ENCODE results near the gene C18orf63. TPM values are rescaled to one million over a fixed set of nuclear protein-coding genes. Genes with fewer than 3 reads are reported as not detected.

C18orf63 gene
- total RNA-seq, 1 donor from 2014 or later = not detected

DNA sequence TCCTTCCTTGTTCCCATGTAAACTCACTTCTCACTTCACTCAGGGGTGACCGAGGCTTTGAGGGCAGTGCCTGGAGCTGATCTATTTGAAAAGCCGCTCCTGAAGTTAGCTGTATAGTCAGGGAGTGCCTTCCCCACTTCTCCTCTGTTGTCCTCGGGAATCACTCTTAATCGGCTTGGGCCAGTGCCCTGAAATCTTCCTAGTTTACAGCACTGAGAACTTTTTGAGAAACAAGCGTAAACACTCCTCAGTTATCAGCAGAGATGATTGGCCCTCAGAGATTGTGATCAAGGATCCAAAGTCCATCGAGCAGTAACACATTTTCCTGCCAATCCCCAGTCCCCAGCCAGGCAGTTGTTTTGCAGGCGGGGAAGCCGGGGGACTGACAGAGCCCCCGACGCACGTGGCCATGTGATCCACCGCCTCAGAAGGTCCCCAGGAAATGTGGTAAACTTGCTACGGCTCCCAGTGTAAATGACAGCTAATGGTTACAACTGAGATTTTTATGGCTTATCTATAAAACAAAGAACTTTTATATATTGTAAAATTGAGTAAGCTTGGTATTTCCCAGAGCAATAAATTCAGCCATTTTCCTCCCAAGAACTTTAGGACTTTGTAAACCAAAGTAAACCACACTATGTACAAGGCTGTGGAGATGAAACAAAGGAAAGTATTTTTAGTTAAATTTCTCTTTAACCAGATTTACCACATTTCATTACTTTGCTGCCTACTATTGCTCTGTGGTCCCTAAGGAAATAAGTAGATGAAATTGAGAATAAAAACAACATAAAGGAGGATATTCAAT, 53.5 kb downstream of the C18orf63 start:
- FAIRE-seq (no peak), DNase-seq (ENCODE audit: low spot score in 2 of 2) (no peak)

DNA sequence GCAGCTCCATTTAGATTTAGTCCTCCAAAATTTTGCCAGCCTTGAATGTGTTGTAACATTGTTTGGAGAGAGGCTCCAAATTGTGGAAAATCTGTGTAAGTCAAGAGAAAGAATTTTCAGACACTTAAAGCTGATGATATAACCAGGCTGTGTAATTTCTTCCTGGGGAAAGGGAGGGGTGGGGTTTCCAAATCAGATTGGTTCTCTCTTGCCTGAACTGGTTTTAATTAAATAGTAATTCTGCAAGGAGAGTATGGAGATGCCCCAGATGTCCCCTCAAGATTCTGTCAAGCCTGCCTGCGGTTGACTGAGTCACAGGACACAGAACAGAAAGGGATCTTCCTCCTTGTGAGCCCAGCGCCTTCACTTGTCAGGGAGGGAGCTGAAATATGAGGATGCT, 54.5 kb downstream of the C18orf63 start:
- DNase-seq (ENCODE audit: low spot score in 2 of 2) (no peak), FAIRE-seq (no peak)

DNA sequence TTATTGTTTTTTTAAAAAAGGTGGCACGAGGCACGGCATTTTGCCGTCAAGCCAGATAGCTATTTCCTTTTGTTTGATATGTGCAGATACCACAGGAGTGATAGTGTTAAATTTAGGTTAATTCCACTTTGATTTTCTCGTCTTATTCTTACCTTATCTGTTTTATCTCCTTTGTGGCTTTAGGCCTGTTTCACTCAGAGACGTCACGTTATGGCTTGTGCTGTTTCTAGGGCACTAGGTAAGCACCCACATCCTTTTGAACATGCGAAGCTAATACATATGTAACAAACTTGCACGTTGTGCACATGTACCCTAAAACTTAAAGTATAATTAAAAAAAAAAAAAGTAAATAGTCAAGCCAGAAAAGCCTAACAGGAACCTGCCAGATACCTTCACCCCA, 57.8 kb downstream of the C18orf63 start:
- FAIRE-seq (no peak), DNase-seq (ENCODE audit: low spot score in 2 of 2) (no peak)

DNA sequence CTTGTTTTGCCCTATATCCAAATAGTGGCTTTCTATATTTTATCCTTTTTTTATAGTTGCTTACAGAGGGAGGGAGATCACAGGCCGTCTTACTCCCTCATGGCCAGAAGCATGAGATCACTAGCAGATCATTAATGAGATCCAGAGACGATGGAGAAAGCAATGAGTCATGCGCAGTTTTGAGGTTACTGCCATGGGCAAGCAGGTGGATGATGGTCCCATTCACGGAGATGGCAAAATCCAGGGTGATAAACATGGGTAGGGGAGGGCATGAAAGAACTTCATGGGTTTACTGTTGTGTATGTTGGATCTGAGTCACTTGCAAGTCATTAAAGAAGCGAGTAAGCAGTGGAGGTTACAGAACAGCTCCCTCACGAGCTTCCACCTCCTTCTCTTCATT, 60.4 kb downstream of the C18orf63 start:
- DNase-seq (ENCODE audit: low spot score in 2 of 2) (no peak), FAIRE-seq (no peak)

DNA sequence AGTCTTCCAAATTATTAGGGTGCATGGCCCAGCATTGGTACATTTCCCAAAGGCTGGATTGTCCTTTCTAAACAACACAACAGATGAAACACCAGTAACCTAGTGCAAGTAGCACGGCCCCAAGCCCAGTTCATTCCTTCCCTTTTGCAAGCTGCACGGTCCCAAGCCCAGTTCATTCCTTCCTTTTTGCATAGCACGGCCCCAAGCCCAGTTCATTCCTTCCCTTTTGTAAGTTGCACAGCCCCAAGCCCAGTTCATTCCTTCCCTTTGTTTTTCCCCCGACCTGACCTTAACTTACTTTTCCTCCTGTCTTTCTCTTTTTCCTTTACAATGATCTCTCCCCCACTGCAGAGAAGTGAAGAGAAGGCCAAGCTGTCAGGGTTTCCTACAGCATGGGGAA, 60.9 kb downstream of the C18orf63 start:
- DNase-seq (ENCODE audit: low spot score in 2 of 2) (no peak), FAIRE-seq (no peak)

DNA sequence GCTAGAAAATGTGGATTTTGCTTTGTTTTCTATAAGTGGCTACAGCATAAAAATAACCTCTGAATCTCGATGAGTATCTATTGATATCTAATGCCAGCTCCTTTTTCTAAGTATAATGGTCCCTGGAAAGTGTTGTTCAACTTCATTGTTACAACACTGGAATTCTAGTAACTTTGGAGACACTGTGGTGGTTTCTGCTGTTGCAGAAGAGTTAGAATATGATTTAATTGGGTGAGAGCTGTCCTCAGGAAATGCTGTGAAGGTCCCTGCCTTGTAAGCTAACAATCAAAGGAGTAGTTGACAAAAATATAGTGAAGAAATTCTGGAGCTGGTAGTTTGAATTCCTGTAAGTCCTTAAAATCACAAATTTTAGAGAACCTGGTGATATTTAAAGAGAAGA, 62.1 kb downstream of the C18orf63 start:
- no peak for DNase-seq (ENCODE audit: low spot score in 2 of 2)

DNA sequence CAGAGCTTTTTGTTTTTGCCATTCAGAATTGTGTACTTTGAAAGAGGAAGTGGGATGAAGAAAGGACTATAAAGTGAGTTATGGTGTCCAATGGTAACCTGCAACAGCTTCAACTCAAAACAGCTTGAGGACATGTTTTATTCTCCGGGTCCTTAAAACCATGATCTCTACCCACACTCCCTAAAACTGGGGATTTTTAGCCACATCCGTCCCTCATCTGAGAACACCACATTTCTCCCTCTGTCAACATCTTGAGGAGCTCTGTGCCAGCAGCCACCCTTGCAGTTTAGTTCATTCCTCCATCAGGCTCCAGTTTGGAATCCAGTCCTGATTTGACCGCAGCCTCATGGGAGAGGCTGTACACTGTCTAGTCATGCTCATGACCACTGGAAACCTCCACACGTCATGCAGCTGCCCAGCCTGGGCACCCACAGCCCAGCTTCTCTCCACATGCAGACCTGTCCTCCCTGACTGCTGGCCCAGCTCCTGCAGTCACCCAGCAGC, 62.6 kb downstream of the C18orf63 start:
- DNase-seq (ENCODE audit: low spot score in 2 of 2) (no peak), FAIRE-seq (no peak)

More for the DNA sequence above, 62.1 kb downstream of the C18orf63 start:
- no peak for FAIRE-seq

DNA sequence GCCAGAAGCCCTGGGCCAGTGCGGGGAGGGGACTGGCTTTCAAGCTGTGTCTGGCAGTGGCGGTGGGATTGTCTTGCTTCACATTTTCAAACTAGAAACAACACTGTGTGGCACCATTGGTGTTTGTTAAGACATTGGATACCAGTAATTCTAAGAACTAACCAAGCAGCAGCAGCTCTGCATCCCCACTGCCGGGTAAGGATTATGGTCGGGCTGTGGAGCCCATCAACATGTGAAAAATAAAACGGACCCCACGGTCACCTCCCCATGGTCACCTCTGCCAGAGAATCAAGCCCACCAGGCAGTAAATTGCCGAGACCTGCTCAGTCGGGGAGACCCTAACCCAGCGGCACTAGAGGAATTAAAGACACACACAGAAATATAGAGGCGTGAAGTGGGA, 65.3 kb downstream of the C18orf63 start:
- no peak for DNase-seq (ENCODE audit: low spot score in 2 of 2)
- no peak for FAIRE-seq

DNA sequence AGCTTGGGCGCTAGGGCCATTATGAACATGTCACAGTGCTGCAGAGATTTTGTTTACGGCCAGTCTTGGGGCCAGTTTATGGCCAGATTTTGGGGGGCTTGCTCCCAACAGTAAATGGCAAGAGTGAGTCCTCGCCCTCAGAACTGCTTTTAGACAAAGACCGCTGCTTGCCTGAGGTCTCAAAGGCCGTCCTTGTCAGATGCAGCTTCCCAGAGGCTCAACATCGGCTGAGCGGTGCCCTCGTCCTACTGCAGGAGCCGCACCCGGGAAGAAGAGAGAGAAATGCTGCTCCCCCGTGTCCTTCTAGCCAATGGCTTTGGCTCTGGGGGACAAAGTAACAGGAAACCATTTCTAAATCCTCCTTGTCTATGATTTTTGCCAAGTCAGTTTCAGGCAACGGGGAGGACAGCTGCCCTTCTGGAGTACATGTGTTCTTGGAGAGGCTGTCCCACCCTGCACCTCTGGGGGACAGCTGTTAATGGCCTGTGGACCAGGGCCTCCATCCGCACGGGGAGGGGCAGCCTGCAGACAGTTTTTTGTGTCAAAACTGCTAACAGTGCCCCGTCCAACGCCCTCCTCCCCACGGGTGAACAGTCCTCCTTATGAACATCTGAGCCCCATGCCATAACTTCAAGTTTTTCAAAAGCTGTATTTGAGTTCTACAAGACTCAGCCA, 66.1 kb downstream of the C18orf63 start:
- FAIRE-seq (no peak), DNase-seq (ENCODE audit: low spot score in 2 of 2) (no peak)

DNA sequence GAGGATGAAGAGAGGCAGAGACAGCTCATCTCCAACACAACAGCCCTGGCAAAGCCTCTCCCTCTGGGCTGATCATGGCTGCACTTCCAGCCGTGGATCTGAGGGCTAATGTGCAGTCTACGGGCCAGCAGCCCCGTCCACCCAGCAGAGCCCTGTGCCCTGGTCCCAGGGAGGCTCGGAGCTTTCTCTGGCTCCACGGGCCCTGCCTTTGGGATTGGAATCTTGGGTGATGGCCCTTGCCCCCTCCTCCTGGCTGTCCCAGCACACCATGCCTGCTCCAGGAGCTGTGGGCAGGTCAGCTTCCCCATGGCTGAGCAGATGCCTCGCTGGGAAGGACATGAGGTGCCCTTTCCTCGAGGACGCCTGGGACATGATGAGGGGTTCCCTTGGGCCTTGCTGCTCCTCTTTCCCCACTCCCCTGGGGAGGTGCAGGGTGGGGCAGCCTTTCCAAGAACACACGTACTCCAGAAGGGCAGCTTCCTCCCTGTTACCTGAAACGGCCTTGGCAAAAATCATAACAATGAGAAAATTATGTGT, 66.9 kb downstream of the C18orf63 start:
- DNase-seq (ENCODE audit: low spot score in 2 of 2) = no peak
- FAIRE-seq = no peak

DNA sequence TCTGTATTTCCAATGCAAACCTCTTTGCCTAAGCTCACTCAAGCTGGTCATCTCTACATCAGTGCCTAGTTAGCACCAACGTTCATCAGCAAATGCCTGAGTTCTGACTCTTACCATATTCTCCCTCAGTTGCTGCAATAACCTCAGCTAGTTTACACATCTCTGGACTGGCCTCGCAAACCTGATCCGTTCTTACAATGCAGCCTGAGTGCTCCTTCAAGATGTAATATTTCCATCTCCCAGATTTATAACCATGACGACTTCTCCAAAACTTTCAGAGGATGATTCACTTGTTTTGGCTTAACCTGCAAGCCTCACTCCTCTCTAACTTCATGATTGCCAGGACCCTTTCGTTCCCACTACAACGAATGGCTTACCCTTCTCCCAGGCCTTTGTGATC, 71.7 kb downstream of the C18orf63 start:
- FAIRE-seq (no peak), DNase-seq (ENCODE audit: low spot score in 2 of 2) (no peak)

DNA sequence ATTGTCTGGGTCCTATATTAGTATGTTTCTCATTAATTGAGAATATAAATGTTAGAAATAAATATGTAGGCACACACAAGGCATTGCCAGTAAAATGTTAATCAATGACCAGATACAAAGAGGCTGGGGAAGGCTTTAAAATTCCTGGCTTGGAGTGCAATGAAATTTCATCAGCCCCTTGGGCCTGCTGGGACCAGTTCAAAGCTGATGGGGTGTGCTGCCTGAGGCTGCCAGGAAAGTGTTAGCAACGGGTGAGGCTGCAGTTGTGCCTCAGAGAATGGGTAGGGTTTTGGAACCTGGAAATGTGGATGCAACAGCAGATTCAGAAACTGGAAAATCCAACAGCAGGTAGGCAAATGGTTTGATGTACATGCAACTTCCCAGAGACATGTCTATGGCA, 72.6 kb downstream of the C18orf63 start:
- no peak for DNase-seq (ENCODE audit: low spot score in 2 of 2)
- FAIRE-seq = no peak

DNA sequence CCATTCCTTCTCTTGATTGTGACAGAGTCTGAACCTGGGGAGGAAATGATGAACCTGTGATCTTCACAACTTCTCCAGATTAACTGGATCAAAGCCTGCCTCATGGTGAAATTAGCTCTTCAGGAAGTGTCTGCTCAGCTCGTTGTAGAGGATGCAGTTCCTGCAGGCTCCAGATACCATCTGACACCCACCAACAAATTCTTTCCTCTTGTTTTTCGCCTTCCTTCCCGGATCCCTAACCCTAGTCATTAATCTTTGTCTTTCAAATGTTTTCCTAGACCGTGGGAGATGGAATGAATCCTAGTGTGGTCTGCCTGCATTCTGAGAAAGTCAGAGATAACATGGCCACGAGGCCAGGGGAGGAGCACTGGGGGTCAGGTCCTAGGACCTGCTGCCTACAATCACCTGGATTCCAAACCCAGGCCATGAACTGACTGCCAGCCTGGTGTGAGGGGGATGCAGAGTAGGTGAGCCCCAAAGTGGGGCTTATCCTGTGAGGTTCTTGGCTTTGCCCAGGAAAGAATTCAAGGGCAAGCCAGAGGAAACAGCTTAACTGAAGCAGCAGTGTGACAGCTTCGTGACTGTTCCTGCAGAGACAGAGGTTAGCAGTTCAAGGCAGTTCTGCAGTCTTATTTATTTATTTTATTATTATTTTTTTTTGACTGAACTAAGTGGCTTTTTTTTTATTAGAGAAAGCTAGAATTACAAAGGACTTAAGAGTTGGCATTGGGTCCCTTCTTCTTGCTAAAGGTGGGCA, 73.7 kb downstream of the C18orf63 start:
- DNase-seq (ENCODE audit: low spot score in 2 of 2) (no peak), FAIRE-seq (no peak)

DNA sequence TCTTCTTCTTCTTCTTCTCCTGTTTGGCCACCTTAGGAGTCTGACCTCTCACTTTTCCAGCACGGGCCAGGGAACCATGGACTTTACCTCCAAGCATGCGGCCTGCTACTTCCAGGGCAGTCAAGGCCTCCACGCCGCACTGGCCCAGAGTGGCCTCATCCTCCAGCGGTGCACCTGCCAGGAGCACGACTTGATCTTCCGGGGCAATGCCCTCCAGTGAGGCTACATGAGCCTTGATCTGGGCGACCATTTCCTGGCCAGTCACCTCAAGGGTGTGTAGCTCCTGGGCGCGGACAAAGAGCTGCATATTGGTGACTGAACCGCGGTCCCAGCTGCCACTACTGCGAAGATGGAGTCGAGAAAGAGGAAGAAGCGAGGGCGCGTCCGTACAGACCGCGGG, 74.4 kb downstream of the C18orf63 start:
- no peak for FAIRE-seq

DNA sequence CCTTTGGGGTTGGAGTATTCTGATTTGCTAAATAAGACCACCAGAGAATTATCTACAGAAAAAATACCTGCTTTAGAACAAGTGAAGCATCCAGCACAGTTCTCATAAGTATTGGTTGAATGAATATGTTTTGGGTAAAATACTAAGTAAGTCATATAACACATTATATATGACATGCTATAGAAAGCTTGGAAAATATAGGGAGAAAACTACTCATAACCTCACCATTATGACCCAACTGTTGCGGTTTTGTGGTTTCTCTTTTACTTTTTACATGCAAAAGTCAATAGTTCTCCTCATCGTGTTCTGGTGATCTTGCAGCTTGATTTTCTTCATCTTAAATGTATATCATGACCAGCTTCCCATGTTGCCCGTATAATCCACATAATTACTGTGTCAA, 75.3 kb downstream of the C18orf63 start:
- FAIRE-seq = no peak

More for the DNA sequence above, 74.4 kb downstream of the C18orf63 start:
- DNase-seq (ENCODE audit: low spot score in 2 of 2) = no peak

DNA sequence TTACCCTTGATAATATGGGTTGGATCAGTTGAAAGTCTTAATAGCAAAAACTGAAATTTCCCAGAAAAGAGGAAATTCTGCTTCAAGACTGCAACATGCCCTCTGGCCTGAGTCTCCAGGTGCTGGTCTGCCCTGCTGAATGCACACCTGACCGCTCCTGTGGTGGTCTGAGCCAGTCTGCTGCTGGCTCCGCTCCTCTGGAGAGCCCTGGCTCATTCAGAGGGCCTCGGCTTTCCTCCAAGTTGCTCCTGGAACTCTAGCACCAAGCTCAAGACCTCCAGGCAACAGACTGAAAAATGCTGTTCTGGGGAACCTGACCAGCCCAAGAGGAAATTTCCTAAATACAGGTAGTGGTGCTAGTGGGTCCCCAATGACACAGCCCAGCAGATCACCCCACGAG, 76.7 kb downstream of the C18orf63 start:
- DNase-seq (ENCODE audit: low spot score in 2 of 2) (no peak), FAIRE-seq (no peak)

More for the DNA sequence above, 75.3 kb downstream of the C18orf63 start:
- DNase-seq (ENCODE audit: low spot score in 2 of 2) = no peak

DNA sequence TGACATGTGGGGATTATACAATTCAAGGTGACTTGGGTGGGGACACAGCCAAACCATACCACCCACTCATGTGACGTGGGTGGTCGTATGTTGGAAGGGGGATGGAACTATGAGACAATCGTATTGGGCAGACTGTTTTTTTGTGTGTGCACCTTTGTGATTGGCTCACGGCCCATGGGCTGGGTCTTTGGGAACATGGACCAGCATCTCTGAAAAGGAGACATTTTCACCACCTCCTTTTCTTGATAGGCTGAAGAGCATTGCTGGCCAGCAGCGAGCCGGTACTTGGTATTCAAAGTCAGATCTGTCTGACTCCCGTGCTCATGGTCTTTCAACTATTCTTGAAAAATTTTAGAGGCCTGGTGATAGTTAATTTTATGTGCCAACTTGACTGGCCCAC, 79.4 kb downstream of the C18orf63 start:
- DNase-seq (ENCODE audit: low spot score in 2 of 2) (no peak), FAIRE-seq (no peak)

DNA sequence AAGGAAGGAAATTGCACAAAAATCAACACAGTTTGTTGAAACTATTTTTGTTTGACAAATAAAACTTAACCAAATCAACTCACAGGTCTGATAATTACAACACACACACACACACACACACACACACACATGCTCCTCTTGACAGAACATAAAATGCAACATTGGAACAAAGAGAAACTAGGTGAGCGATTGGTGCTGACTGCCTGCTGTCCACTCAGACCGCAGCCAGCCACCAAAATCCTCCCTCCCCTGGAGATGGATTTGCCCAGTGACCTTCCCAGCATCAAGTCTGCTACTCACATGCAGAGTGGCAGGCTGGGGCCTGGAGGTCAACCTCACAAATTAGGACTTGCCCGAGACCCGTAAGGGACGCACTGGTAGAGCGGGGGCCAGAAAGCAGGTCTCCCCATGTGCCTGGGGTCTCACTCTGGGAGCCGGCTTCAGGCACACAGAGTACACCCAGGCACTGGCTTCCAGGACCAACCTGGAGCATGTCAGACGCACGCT, 80.1 kb downstream of the C18orf63 start:
- FAIRE-seq = no peak
- DNase-seq (ENCODE audit: low spot score in 2 of 2) = no peak

DNA sequence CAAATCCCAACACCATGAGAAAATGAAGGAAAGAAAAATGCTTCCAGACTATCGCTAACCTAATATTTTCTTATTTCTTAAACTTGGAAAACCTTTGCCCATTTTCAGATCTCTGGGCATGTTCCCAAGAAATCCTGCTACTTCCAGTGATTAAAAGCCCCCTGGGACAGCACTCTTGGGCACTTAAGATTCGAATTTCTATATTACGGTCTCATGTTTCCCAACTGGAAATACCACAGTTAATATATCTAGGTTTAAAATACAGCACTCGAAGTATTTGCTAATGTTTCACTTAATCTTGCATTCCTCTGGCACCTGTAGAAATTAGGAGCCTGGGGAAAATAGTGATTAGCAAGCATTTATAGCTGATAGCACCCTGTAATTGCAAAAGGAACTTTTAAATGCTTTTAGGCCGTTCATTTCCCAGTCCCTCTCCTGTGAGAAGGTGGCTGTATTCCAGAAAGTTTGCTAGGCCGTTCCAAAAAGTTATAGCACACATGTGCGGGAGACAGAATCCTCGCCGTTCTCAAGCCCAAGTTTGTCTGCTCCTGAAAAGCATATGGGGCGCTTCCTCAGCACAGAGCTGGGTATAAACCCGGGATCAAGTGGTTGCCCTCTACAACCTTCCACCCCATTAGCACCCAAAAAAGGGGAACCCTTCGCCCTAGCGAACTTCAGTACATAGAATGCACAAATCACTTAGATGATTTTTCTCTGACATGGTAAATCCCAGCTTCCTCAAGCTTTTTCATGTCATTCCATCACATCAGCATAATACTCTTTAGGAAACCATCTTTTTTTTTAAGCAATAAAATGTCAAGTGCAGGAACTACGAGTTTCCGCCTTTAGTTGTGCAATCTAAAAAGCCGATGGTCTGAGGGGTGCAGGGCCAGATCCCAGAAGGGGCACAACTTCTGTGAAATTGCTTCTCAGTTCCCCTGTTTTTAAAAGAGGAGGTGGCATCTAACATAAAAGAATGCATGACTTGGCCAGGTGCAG, 80.8 kb downstream of the C18orf63 start:
- FAIRE-seq = no peak
- DNase-seq (ENCODE audit: low spot score in 2 of 2) = no peak

Data from frontal cortex (tissue), 4 donors.